GM12873 (cell line): ENCODE measurements around the gene SCD5.

ENCODE experiments used
- CTCF ChIP-seq: IDR thresholded peaks from 2 replicates; pipeline ENCODE4 v1.5.1; 2012; ENCODE audit warnings: low read depth, mild to moderate bottlenecking, moderate library complexity, low read length, control low read depth; ENCODE audit not compliant: insufficient read depth; ENCODE audit errors: missing control alignments

Gene SCD5

GRCh38 chr4:82774711-82775171 is 23.9 kb downstream of the SCD5 start:
- TF ChIP-seq CTCF = no peak

- no peak for TF ChIP-seq CTCF
Measured at GRCh38 chr4:82773057-82773456, 25.5 kb downstream of the SCD5 start.

- TF ChIP-seq CTCF = no peak
Measured at GRCh38 chr4:82770607-82771006, 28.0 kb downstream of the SCD5 start.

DNA sequence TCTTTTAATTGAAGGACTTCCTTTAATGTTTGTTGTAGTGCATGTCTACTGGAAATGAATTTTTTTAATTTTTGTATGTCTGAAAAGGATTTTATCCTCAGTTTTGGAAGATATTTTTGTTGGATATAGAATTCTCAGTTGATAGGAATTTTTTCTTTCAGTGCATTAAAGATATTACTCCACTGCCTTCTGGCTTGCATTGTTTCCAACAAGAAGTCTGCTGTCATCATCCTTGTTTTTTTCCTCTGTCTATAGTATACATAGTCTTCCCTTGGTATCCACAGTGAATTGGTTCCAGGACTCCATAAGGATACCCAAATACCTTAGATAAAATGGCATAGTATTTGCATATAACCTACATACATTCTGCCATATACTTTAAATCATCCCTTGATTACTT is 33.5 kb downstream of the SCD5 start:
- TF ChIP-seq CTCF = no peak

DNA sequence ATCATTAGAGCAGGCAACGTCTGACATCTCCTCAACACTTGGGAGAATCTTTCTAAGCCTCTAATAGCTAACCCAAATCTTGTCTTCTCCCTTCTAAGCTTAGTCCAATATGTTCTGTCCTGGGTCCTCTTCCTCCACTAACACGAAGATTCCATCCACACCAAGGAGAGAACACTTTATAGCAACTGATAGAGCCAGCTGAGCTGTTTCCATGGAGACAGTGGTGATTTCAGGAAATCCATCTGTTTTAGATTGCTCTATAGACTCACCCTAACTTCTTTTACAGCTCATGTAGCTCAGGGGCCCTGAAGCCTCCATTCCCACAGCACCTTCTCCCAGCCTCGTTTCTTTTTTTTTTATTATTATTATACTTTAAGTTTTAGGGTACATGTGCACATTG is 37.4 kb downstream of the SCD5 start:
- no peak for TF ChIP-seq CTCF

DNA sequence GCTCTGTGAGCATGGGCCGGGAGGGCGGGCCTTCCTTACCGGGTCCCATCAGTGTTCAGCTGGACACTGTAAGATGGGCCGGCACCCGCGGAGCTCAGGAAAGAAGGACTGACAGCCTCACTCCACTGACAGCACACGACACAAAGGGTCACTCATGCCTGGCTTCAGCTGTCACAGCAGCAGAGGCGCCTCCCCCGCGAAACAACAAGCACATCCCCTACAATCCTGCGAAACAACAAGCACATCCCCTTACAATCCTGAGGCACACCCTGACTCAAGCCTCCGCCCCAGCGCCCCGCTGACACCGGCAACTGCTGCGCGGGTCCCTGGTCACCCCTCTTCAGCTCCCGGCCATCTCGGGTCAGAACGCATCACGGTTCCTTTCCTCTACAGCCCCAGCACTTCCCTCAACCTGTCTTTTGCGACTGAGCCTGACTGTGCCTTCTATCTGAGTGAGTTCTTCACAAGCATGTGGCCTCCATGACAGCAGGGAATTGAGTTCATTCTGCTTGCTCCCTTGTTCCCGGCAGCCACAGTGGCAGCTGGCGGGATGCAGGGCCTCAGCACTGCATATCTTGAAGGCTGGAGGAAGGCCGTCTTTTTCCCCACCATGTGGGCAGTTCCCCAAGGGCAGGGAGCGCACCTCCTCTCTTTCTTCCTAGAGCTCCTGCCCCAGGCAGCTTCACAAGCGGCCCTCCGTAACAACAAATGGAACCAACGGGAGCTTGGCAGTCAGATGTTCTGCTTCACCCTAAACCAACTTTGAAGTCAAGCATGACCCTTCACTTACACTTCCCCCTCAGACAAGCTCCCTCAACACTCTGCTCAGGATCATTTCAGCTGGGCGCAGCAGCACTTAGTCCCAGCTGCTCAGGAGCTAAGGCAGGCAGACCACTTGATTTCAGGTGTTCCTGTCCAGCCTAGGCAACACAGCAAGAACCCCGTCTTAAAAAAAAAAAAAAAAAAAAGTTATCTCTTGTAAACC is 39.6 kb downstream of the SCD5 start:
- TF ChIP-seq CTCF = no peak

GRCh38 chr4:82756061-82756460 is 42.5 kb downstream of the SCD5 start:
- no peak for TF ChIP-seq CTCF
